H54 (cell line): ENCODE measurements around the gene CCSER1.
"Not testable (repeated sequence)": the region's sequence is repeated elsewhere in the genome, so short reads cannot be mapped to it uniquely, and the experiment has no call there.

Experiments used
- DNase-seq: peaks from one replicate; pipeline ENCODE4 v3.0.0; 2011; ENCODE audit warnings: low spot score, mixed read lengths; ENCODE audit not compliant: insufficient read length
- FAIRE-seq: peaks from 3 replicates; lab custom pipeline; 2011; peaks lifted over from hg19 to GRCh38; lab: Jason Lieb, UNC
- POLR2A ChIP-seq: IDR thresholded peaks from 2 replicates; pipeline ENCODE4 v1.6.1; 2011; ENCODE audit warnings: low read depth, mild to moderate bottlenecking, low read length

CCSER1 gene

GRCh38 chr4:90841676-90842075 is 714.5 kb downstream of the CCSER1 start:
- TF ChIP-seq POLR2A: no peak
- DNase-seq (no peak), FAIRE-seq (no peak)

GRCh38 chr4:90842960-90843359 is 715.8 kb downstream of the CCSER1 start:
- FAIRE-seq (no peak), DNase-seq (no peak)
- TF ChIP-seq POLR2A: no peak

GRCh38 chr4:90844241-90844640 is 717.0 kb downstream of the CCSER1 start:
- DNase-seq: no peak
- no peak for TF ChIP-seq POLR2A
- FAIRE-seq: no peak

- TF ChIP-seq POLR2A: no peak
- DNase-seq: no peak
- no peak for FAIRE-seq
Observed at GRCh38 chr4:90845777-90846176, 718.6 kb downstream of the CCSER1 start.

- FAIRE-seq (no peak), DNase-seq (no peak)
- no peak for TF ChIP-seq POLR2A
Observed at GRCh38 chr4:90852237-90852636, 725.0 kb downstream of the CCSER1 start.

- TF ChIP-seq POLR2A: no peak
- FAIRE-seq (no peak), DNase-seq (no peak)
Observed at GRCh38 chr4:90855111-90855510, 727.9 kb downstream of the CCSER1 start.

GRCh38 chr4:90857081-90857820 is 730.1 kb downstream of the CCSER1 start:
- FAIRE-seq (no peak), DNase-seq (no peak)
- TF ChIP-seq POLR2A: no peak

GRCh38 chr4:90875791-90876190 is 748.6 kb downstream of the CCSER1 start:
- no peak for FAIRE-seq
- TF ChIP-seq POLR2A: no peak
- no peak for DNase-seq

- no peak for TF ChIP-seq POLR2A
- no peak for FAIRE-seq
- no peak for DNase-seq
Observed at GRCh38 chr4:90876296-90876695, 749.1 kb downstream of the CCSER1 start.

GRCh38 chr4:90883519-90883918 is 756.3 kb downstream of the CCSER1 start:
- TF ChIP-seq POLR2A: no peak
- DNase-seq (no peak), FAIRE-seq (no peak)

GRCh38 chr4:90888571-90888970 is 761.4 kb downstream of the CCSER1 start:
- no peak for TF ChIP-seq POLR2A
- FAIRE-seq: no peak
- no peak for DNase-seq

GRCh38 chr4:90889171-90889570 is 762.0 kb downstream of the CCSER1 start:
- DNase-seq (no peak), FAIRE-seq (no peak)
- TF ChIP-seq POLR2A: no peak

- FAIRE-seq, DNase-seq: not testable (repeated sequence)
Observed at GRCh38 chr4:90903413-90903812, 776.2 kb downstream of the CCSER1 start.

GRCh38 chr4:90904021-90904420 is 776.8 kb downstream of the CCSER1 start:
- no peak for TF ChIP-seq POLR2A
- FAIRE-seq: no peak

GRCh38 chr4:90906239-90906638 is 779.0 kb downstream of the CCSER1 start:
- no peak for TF ChIP-seq POLR2A
- FAIRE-seq: no peak

More at GRCh38 chr4:90904021-90904420, 776.8 kb downstream of the CCSER1 start:
- DNase-seq: no peak

GRCh38 chr4:90911724-90912434 is 784.7 kb downstream of the CCSER1 start:
- DNase-seq, FAIRE-seq: not testable (repeated sequence)

More at GRCh38 chr4:90906239-90906638, 779.0 kb downstream of the CCSER1 start:
- DNase-seq: no peak
